ENCODE results near the gene STAT5A.
"Not testable (repeated sequence)": the region's sequence is repeated elsewhere in the genome, so short reads cannot be mapped to it uniquely, and the experiment has no call there.

The STAT5A gene

GRCh38 chr17:42286411-42287221 is 1.7 kb upstream of the STAT5A start:
- DNase-seq, result no peak

- DNase-seq, result no peak
These were observed 857 bp upstream of the STAT5A start for GRCh38 chr17:42287305-42287976.

GRCh38 chr17:42288803-42289610 is 709 bp downstream of the STAT5A start:
- no peak for DNase-seq

GRCh38 chr17:42289611-42290181 is 1.4 kb downstream of the STAT5A start:
- DNase-seq, result no peak

GRCh38 chr17:42290577-42290976 is 2.3 kb downstream of the STAT5A start:
- no peak for DNase-seq

- no peak for DNase-seq
These were observed 2.8 kb downstream of the STAT5A start for GRCh38 chr17:42291129-42291528.

GRCh38 chr17:42294469-42295398 is 6.4 kb downstream of the STAT5A start:
- DNase-seq, result no peak

- no peak for DNase-seq
These were observed 7.7 kb downstream of the STAT5A start for GRCh38 chr17:42296012-42296411.

GRCh38 chr17:42297775-42298174 is 9.5 kb downstream of the STAT5A start:
- not testable (repeated sequence) for DNase-seq

GRCh38 chr17:42299361-42299760 is 11.1 kb downstream of the STAT5A start:
- not testable (repeated sequence) for DNase-seq

GRCh38 chr17:42299913-42300312 is 11.6 kb downstream of the STAT5A start:
- DNase-seq, result not testable (repeated sequence)

- no peak for DNase-seq
These were observed 12.7 kb downstream of the STAT5A start for GRCh38 chr17:42301022-42301421.

- DNase-seq, result no peak
These were observed 15.4 kb downstream of the STAT5A start for GRCh38 chr17:42303694-42304093.

GRCh38 chr17:42304187-42305030 is 16.1 kb downstream of the STAT5A start:
- DNase-seq, result no peak

- not testable (repeated sequence) for DNase-seq
These were observed 16.7 kb downstream of the STAT5A start for GRCh38 chr17:42305031-42305330.

GRCh38 chr17:42305543-42306384 is 17.5 kb downstream of the STAT5A start:
- no peak for DNase-seq

GRCh38 chr17:42306385-42306667 is 18.0 kb downstream of the STAT5A start:
- no peak for DNase-seq

- DNase-seq, result no peak
These were observed 19.1 kb downstream of the STAT5A start for GRCh38 chr17:42307362-42307927.

- DNase-seq, result no peak
These were observed 20.1 kb downstream of the STAT5A start for GRCh38 chr17:42308446-42308845.

- DNase-seq, result no peak
These were observed 20.8 kb downstream of the STAT5A start for GRCh38 chr17:42309142-42309541.
